Progenitor cell of endocrine pancreas (in vitro differentiated cells): ENCODE measurements around the gene SLC43A3. TPM values are rescaled to one million over a fixed set of nuclear protein-coding genes. Genes with fewer than 3 reads are reported as not detected.
A peak's percentile ranks its signal among the peaks of the same experiment; 100 is the strongest.

Experiments
- DNase-seq: peaks from one replicate; pipeline ENCODE4 v3.0.0; 2021; ENCODE audit warnings: low spot score; ENCODE audit not compliant: unreplicated experiment
- H3K27ac Mint-ChIP-seq: 2 replicates; pipeline ENCODE4 v1.8.0; 2021; ENCODE audit warnings: mild to moderate bottlenecking, moderate library complexity, mixed read lengths
- H3K27me3 Mint-ChIP-seq: 2 replicates; pipeline ENCODE4 v1.8.0; 2021; ENCODE audit warnings: mixed read lengths
- H3K36me3 Mint-ChIP-seq: 2 replicates; pipeline ENCODE4 v1.8.0; 2022; ENCODE audit warnings: mixed read lengths; ENCODE audit not compliant: insufficient read depth
- H3K4me1 Mint-ChIP-seq: 2 replicates; pipeline ENCODE4 v1.8.0; 2021; ENCODE audit warnings: low read depth, mixed read lengths
- H3K4me3 Mint-ChIP-seq: 2 replicates; pipeline ENCODE4 v1.8.0; 2021; ENCODE audit warnings: low read depth, mild to moderate bottlenecking, moderate library complexity, mixed read lengths
- H3K9me3 Mint-ChIP-seq: 2 replicates; pipeline ENCODE4 v1.8.0; 2021; ENCODE audit warnings: low read depth, mixed read lengths
- total RNA-seq: library from RNA; stranded (reverse); gene quantifications from 2 replicates; pipeline ENCODE4 v1.2.1, GENCODE V29; 2021
- TF ChIP-seq, protein P1 (sequence below): fragments of 200-600 bp; sonication (generic); IDR thresholded peaks from one replicate; pipeline ENCODE4 v1.5.0; 2021; ENCODE audit warnings: antibody characterized with exemption, mild to moderate bottlenecking; ENCODE audit not compliant: unreplicated experiment

The SLC43A3 gene
- total RNA-seq, 1 donor from 2014 or later, result 24.6 TPM

DNA sequence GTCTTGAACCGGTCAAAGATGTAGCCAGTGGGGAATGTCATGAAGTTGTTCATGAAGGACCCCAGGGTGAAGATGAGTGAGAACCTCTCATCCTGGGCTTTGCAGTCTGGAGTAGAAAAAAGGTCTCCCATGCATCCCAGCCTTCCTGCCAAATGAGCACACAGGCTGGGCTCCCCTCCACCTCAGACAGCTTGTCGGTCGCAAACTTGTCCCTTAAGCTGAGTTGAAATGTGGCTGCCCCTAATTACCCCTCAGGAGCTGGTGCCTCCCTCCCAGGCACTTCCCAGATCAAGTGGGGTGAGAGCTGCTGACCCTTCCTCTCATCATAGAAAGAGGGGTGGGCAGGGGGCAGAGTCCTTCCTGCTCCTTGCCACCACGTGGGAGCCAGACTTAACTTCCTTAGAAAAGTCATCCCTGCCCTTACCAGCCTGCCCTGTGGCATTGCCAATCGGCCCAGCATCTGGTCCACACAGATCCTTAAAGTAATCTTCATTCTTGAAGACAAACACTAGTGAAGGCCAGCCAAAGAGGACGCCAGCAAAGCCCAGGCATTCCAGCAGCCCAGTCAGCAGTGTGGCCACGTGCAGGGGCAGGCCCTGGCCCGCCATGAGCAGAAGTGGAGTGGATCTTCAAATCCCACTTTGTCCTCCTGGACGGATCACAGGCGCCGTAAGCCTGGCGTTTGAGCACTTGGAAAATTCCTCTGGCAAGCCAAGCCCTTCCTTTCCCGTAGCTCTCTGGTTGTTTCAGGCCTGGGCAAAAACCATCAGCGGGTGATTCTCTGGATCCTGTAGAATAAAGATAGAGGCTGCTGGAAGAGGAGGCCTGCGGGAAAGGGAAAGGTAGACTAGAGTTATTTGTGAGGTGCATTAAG lies 1.1 kb downstream of the SLC43A3 start:
- Mint-ChIP-seq H3K36me3 (peaks cover 3% of the 10 kb centered on the region), H3K9me3 (no peaks in the 10 kb centered on the region), H3K27ac (no peak overlapping the region), H3K27me3 (peaks cover 29% of the 10 kb centered on the region), H3K4me3 (peak overlapping the region; percentile 73), H3K4me1 (peaks cover 8% of the 10 kb centered on the region)
- DNase-seq, result no peak
- TF ChIP-seq, protein P1, sequence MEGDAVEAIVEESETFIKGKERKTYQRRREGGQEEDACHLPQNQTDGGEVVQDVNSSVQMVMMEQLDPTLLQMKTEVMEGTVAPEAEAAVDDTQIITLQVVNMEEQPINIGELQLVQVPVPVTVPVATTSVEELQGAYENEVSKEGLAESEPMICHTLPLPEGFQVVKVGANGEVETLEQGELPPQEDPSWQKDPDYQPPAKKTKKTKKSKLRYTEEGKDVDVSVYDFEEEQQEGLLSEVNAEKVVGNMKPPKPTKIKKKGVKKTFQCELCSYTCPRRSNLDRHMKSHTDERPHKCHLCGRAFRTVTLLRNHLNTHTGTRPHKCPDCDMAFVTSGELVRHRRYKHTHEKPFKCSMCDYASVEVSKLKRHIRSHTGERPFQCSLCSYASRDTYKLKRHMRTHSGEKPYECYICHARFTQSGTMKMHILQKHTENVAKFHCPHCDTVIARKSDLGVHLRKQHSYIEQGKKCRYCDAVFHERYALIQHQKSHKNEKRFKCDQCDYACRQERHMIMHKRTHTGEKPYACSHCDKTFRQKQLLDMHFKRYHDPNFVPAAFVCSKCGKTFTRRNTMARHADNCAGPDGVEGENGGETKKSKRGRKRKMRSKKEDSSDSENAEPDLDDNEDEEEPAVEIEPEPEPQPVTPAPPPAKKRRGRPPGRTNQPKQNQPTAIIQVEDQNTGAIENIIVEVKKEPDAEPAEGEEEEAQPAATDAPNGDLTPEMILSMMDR, result no peak

DNA sequence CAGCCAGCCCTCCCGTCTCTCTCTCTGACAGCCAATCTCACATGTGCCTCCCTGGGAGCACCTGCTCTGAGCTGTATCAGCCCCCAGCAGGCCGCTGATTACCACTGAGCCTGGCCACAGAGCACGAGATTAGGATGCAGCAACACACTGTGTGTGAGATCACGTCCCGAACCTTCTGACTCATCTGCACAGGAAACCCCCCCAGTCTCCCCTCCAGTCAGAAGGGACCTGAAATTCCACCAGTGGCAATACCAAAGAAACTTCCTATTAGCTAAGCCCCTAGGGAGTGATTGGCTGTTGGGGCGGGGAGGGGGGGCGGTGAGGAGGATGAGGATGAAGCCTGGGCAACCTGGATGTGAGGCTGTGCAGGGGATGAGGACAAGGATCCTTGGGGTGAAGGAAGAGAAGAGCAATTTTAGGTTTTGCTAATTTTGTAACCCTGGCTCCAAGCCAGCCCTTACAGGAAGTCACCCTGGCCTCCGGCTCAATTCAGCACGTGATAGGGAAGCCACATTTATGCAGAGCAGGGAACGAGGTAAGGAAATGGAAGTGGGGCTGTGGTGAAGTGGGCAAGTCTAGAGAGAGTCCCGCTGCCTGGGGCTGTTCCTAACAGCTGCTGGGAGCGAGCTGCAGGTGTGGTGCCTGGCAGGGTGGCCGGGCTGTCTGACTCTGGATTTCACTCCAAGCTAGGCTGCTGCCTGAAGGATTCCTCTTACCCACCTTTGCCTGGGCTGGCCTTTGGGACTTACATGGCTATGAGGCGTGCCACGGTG lies 1.9 kb downstream of the SLC43A3 start:
- Mint-ChIP-seq H3K4me3 (no peak overlapping the region), H3K36me3 (peaks cover 3% of the 10 kb centered on the region), H3K9me3 (no peaks in the 10 kb centered on the region), H3K4me1 (peaks cover 8% of the 10 kb centered on the region), H3K27me3 (peaks cover 25% of the 10 kb centered on the region), H3K27ac (no peak overlapping the region)
- TF ChIP-seq, protein P1, result no peak
- no peak for DNase-seq

DNA sequence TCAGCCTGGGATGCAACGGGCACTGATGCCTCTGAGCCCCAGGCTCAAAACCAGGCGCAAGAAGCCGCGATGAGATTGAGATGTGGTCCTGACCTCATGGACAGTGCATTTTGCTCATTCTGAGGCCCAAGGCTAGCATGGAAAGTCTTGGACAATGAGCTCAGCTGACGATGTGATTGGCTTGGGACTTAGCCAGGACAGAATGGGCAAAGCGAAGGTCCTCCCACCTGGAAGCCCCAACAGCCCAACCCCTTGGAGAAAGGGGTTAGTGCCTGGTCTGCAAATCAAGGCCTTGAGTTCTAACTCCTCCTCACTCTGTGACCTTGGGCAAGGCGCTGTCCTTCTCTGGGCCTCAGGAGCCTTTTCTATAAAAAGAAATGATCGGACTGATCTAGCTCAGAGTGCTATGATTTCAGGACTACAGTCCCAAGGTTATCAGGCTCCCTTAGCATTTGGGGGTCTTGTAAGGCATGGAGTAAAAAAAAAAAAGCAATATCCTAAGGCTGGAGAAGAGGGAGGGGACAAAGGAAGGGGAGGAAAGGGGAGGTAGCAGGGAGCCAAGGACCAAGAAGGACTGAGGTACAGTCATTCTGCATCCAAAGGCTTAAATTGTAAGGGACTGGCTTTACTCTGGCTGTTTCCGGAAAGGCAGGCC lies 2.7 kb downstream of the SLC43A3 start:
- Mint-ChIP-seq H3K4me3 (no peak overlapping the region), H3K4me1 (peaks cover 8% of the 10 kb centered on the region), H3K27me3 (peaks cover 17% of the 10 kb centered on the region), H3K36me3 (peaks cover 3% of the 10 kb centered on the region), H3K9me3 (no peaks in the 10 kb centered on the region), H3K27ac (no peak overlapping the region)
- no peak for DNase-seq
- TF ChIP-seq, protein P1, result no peak

DNA sequence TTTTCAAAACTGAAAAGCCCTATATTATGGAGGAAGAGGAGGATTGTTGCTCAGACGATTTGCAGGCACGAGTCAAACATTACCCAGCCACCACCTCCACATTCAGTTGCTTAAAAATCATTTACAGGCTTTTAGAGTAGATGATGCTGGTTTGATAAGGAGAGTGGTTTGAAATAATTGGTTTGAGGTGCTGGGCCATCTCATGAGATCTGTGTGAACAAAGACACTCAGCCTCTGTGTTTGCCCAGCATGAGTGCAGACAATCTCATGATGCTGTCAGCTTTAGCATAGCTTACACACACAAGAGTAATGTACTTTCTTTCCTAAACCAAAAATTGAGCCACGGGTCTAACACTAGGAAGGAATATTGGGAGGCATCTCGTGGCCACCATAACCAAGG lies 4.3 kb downstream of the SLC43A3 start:
- DNase-seq, result no peak
- Mint-ChIP-seq H3K9me3 (no peaks in the 10 kb centered on the region), H3K4me3 (no peak overlapping the region), H3K27ac (no peak overlapping the region), H3K36me3 (peaks cover 7% of the 10 kb centered on the region), H3K27me3 (peaks cover 4% of the 10 kb centered on the region), H3K4me1 (peaks cover 8% of the 10 kb centered on the region)
- TF ChIP-seq, protein P1, result no peak

DNA sequence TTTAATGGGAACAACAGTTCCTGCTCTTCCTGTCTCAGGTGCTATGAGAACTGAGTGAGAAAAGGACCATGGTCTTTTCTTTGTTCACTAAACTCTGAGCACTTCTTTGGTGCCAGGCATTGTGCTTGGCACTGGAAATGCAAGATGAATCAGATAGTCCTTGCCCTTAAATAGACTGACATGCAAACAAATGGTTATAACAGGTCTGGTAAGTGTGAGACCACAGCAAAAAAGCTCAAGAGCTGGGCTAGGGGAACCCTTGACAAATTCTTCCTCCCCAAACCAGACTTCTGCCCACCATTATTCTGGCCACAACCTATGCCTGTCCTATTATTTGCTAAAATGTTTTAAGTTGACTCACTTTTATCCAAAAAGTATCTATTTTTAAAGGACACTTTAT lies 5.1 kb downstream of the SLC43A3 start:
- TF ChIP-seq, protein P1, result no peak
- Mint-ChIP-seq H3K4me1 (peaks cover 6% of the 10 kb centered on the region), H3K27me3 (no peaks in the 10 kb centered on the region), H3K9me3 (no peaks in the 10 kb centered on the region), H3K36me3 (peaks cover 13% of the 10 kb centered on the region), H3K4me3 (no peak overlapping the region), H3K27ac (no peak overlapping the region)
- DNase-seq, result no peak
